Activated CD8-positive, alpha-beta memory T cell treated with anti-CD3 and anti-CD28 coated beads, Interleukin-2, amount 50 U/mL, for 24 hours (primary cell): ENCODE data around the gene TMEM41B.
"Not testable (repeated sequence)": the region's sequence is repeated elsewhere in the genome, so short reads cannot be mapped to it uniquely, and the experiment has no call there.

Experiments
- DNase-seq: peaks from one replicate; pipeline ENCODE4 v3.0.0-alpha.2; 2020; ENCODE audit errors: extremely low read depth

The TMEM41B gene

DNA sequence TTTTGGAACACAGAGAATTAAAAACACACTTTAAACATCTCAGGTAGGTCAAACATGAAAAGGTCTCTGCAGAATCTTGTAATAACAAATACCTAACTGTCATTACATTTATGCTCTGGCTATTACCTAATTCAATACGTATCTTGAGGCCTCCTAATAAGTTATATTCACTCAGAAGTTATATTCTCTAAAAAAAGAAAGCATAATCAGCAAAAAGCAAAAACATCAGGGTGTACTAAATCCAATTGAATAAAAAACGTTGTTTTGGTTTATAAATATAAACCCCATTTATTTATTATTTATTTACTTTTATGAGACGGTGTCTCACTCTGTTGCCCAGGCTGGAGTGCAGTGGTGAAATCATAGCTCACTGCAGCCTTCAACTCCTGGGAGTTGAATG is 10.2 kb downstream of the TMEM41B start:
- no peak for DNase-seq

DNA sequence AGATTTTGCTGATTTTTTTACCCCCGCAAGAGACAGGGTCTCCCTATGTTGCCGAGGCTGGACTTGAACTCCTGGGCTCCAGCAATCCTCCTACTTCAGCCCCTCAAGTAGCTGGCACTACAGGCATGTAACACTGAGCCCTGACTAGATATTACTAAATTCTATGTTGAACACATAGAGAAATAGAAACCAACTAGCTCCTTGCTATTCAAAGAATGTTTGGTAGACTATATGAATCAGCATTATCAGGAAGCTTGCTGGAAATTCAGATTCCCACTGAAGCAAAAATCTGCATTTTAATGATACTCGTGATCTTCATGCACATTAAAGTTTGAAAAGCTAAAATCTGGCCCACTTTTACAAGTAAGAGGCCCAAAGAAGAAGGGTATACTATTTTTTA is 11.9 kb downstream of the TMEM41B start:
- DNase-seq, result no peak

DNA sequence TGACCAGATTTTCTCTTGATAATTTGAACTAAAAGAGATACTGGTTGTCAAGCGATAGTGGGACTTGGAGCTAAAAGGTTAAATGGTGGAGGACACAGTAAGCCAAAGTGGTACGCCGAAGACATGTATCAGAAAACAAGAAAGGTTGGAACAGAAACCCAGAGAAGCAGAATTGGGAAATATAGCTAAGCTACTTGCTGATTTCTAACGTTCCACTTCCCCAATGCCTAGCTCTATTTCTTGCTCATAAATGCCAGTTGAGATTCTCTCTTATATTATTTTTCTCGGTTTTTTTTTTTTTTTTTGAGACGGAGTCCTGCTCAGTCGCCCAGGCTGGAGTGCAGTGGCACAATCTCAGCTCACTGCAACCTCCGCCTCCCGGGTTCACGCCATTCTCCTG is 12.7 kb downstream of the TMEM41B start:
- DNase-seq, result no peak

DNA sequence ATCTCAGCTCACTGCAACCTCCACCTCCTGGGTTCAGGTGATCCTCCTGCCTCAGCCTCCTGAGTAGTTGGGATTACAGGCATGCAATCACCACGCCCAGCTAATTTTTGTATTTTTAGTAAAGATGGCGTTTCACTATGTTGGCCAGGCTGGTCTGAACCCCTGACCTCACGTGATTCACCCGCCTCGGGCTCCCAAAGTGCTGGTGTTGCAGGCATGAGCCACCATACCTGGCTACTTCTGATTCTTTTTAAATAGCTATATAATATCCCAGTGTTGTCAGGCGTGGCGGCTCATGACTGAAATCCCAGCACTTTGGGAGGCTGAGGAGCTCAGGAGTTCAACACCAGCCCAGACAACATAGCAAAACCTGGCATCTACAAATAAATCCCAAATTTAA is 20.7 kb downstream of the TMEM41B start:
- DNase-seq, result no peak

DNA sequence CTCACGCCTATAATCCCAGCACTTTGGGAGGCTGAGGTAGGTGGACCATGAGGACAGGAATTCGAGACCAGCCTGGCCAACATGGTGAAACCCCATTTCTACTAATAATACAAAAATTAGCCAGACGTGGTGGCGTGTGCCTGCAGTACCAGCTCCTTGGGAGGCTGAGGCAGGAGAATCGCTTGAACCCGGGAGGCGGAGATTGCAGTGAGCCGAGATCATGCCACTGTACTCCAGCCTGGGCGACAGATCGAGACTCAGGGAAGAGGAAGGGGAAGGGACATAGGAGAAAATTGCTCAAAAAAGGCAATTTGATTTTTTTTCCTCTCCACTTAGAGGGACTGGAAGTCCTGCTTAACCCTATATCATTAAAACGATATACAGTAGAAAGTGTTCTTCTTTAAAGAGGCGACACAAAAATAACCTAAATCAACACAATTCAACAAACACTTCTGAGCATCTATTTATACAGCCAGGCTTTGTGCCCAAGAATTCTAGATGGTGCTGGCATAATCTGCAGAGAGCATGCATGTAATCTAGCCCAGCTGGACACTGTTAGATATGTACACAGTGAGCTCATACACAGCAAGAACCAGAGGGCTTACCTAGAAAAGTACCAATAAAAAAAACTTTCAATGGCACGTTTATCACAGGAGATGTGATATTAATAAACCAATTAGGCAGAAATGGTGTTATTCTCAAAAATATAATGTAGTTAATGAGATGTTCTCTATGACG is 28.4 kb downstream of the TMEM41B start:
- no peak for DNase-seq

DNA sequence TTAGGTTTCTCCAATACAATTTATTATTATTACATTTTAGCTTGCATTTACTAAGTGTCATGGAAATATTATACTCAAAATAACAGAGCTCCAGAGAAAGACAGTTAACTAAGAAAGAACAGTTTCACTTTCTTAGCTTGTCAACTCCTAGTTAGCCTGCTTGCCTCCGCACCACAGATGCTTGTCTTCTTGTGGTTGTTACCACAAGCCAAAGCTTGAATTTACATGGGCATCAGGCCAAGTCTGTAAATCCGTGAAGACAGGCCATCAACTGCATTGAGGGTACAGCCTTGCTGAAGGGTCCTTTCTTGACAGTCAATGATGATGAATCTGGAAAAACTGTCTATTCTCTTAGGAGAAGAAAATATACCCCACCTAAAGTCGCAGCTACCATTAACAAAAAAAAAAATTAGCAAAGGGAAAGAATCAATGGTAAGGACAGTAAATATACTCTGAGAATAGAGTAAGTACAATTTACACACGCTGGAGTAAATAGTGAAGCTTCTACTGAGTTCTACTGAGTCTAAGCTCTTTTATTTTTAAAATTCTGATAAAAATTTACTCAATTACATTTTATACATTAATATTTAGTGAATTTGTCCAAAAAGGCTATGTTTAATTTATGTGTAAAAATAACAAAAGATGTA is 33.6 kb downstream of the TMEM41B start:
- DNase-seq, result peak; percentile 38

DNA sequence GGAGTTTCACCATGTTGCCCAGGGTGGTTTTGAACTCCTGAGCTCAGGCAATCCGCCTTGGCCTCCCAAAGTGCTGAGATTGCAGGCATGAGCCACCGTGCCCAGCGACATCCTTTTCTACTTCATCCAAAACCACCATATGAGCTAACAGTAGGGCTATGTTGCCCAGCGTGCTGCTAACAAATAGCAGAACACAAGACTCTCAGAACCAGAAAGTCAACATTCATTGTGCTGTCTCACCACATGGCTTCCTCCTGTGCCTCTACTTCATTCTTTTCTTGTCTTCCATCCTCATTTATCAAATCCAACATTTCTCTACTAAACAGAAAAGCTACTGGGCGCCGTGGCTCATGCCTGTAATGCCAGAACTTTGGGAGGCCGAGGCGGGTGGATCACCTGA is 37.2 kb downstream of the TMEM41B start:
- no peak for DNase-seq

DNA sequence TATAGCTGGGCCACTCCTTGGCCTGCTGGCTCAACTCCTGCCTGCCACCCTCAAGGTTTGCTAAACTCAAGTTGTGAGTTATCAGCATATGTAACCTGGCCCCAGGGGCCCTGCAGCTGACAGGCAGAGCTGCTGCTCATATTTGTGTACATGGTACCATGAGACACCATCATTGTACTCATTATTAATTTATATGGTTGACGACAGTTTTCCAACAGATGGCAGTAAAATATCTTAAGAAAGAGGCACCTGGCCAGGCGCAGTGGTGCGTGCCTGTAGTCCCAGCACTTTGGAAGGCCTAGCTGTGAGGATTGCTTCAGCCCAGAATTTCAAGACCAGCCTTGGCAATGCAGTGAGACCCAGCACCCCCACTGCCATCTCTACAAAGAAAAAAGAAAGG is 37.8 kb downstream of the TMEM41B start:
- no peak for DNase-seq

DNA sequence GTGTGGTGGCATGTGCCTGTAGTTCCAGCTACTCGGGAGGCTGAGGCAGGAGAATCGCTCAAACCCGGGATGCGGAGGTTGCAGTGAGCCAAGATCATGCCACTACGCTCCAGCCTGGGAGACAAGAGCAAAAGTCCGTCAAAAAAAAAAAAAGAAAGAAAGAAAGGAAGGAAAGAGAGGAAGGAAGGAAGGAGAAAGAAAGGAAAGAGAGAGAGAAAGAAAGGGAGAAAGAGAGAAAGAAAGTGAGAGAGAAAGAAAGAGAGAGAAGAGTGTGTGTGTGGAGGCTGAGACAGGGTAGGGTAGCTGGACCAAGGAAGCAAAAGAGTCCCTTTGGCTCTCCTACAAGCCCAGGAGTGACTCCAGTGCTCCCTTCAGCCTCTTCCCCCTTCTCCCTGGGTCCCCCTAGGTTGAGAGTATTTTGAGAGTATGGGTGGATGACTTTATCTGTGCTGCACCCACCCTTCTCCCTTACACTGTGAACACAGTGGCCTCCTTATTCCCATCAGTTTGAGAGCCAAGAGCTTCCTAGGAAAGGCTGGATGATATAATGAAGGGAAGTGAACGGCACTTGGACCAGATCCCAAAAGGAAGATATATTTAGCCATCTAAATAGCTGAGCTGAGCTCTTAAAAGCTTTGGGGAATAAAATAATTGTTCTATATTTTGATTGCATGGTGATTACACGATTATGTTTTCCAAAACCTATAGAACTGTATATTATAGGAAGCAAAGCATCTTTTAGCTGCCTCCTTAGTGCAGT is 39.7 kb downstream of the TMEM41B start:
- no peak for DNase-seq

DNA sequence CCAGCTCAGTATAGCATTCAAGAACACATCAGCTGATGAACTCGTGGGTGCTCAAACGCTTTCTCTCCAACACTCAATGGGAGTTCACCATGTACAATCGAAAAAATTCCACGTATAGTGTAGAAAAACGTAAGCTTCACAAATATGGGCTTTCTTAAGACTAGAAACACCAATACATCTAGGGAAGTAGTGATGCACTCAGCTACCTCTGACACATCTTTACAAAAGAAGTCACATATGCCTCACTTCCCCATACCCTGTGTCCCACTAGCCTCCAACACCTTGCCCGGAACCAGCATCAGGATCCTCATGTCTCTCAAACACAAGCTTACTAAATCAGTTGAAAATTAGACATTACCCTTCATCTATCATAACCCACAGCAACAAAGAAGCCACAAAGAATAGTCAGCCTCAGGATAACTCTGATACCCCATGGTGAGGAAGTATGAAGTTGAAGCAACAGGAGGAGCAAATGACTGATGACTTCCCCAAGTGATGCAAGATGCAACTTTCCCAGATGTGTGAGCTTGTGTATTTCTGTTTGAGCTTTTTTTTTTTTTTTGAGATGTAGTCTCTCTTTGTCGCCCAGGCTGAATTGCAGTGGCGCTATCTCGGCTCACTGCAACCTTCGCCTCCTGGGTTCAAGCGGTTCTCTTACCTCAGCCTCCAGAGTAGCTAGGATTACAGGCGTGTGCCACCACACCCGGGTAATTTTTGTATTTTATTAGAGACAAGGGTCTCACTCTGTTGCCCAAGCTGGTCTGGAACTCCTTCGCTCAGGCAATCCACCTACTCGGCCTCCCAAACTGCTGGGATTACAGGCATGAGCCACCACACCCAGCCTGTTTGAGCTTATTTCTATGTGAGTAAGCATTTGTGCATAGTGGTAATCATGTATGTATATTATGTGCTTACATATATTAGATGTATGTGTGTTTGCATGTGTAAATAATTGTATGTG is 40.7 kb downstream of the TMEM41B start:
- no peak for DNase-seq

DNA sequence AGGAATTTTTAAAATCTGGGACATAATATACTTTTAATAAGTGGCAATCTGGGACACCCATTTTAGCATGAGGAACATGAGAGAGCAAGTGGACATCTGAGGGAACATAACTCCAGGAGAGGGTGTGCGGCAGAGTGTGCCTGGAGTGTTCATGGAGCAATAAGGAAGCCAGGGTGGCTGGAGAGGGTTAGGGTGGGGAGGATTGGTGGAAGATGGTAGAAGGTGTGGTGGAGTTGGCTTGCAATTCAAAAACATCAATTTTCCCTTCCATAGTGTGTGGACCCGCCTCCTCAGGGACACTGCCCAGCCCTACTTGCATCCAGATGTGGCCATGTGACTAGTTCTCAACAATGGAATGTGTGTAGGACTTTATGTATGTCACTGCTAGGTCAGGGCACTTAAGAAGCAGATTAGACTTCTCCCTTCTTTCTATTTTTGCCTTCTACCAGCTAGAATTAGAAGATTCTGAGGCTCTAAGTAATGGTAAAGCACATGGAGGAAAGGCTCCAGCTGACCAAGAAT is 44.8 kb downstream of the TMEM41B start:
- no peak for DNase-seq

DNA sequence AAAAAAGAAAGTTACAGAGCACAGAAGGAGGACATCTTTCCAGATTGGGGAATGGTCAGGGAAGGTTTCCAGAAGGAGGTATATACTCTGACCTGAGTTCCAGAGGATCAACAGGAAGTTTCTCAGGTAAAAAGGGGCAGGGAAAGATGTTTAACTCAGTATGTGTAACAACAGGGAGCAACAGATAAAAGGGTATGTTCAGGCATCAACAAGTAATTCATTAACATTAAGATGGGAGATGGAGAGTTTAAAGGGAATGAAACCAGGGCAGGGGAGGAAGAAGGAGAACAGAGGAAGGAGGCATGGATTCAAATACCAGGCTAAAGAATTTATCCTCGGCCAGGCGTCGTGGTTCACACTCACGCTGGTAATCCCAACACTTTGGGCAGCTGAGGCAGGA is 46.7 kb downstream of the TMEM41B start:
- no peak for DNase-seq

DNA sequence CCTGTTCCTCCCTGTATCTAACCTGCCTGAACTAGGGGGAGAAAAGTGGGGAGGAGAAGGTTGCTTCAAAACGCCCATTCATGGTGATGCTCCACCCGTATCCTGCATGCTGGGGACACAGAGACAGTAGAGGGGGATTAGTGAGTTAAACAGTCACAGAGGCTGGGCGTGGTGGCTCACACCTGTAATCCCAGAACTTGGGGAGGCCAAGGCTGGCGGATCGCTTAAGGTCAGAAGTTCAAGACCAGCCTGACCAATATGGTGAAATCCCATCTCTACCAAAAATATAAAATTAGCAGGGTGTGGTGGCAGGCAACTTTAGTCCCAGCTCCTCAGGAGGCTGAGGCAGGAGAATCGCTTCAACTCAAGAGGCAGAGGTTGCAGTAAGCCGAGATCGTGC is 47.5 kb downstream of the TMEM41B start:
- DNase-seq, result no peak

DNA sequence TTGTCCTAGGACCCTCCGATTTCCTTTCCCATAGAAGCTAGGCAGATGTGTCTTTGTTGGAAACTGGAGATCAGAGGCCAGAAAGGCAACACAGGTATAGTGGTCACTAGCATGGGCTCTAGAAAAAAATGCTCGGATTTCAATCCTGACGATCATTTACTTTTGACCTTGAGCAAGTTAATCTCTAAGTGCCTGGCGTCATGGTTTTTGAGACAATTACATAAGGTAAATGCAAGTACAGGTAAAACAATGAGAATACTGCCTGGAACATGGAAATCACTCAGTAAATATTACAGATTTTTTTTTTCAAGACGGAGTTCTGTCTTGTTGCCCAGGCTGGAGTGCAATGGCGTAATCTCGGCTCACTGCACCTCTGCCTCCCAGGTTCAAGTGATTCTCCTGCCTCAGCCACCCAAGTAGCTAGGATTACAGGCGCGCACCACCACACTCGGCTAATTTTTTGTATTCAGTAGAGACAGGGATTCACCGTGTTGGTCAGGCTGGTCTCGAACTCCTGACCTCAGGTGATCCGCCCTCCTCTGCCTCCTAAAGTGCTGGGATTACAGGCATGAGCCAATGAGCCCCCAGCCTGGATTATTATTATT is 48.2 kb downstream of the TMEM41B start:
- DNase-seq, result no peak

DNA sequence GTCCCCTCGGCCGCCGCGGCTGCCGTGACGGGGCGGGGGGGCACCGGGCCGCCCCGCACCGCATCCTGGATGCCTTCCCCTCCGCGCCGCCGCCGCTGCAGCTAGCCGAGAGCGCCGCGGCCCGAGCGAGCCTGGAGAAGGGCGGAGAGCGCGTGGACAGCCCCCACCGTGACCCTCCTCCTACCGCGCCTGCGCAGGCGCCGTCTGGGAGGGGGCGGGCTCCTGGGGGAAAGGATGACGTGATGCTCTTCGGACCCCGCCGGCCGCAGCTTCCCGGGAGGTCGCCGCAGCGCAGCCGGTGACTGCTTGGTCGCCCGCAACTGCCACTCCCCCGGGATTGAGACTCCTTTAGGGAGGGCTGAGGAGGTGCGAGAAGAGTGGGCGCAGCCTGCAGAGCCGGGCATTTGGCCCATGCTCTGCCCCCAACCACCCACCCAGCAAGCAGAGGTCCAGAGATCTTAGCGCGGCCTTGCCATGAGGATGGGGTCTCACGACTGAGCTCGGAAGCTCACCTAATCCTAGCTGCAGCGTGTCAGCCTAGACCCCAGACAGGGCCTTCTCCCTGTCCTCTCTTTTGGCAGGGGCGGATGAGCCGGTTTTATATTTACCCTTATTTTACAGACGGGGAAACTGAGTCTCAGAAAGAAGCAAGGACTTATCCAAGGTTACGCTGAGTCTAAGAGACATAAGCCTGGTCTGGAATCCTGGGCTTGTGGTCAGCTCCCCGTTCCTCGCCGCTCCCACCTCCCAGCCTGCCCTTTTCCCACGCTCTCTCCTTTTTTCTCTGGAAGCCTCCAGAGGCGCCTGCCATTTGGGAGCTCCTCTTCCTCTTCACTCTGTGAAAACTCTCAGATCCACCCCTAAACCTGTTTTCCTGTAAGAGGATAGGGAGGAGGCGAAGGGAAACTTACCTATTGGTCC is 48.9 kb downstream of the TMEM41B start, which contains the start of gene DENND5A:
DENND5A (minus strand) TSS at position 140 of the 921 bp plus-strand sequence. CDS start 281 bp downstream, outside the sequence.
- DNase-seq, result no peak

DNA sequence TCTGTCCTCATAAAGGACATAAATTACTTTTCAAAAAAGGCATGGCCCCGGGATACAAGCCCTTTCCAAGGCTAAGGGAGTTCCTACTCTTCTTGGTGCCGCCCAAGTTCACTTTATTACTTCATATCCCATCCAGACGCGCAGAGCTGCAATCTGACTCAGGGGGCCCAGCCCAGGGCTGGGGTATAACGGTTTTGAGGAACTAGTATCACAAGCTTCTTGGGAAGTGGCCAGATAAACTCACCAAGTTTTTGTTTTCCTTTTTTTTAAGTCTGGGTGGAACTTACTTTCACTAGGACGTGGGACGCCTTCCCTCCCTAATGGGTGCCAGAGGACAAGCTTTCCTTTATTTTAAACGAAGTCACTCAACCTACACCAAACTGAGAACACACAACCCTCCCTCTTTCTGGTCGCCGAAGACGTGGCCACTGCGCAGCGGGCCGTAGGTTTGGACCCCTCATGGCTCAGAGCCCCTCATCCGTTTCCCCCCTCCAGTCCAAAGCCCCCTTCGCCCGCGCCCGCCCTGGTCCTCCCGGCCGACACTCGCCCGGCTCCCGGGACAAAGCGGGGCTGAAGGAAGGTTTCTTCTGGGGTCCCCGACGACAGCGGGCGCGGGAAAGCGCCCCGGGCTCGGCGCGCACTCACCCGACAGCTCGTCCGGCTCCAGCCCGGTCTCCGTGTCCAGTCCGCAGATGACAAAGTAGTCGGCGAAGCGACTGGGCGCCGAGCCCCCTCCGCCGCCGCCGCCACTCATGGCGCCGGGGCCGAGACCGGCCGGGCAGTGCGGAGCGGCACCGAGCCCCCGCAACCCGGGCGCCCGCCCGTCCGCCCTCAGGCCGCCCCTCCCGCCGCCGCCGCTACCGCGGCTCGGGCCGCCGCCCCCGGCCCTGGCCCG is 49.8 kb downstream of the TMEM41B start:
- no peak for DNase-seq

DNA sequence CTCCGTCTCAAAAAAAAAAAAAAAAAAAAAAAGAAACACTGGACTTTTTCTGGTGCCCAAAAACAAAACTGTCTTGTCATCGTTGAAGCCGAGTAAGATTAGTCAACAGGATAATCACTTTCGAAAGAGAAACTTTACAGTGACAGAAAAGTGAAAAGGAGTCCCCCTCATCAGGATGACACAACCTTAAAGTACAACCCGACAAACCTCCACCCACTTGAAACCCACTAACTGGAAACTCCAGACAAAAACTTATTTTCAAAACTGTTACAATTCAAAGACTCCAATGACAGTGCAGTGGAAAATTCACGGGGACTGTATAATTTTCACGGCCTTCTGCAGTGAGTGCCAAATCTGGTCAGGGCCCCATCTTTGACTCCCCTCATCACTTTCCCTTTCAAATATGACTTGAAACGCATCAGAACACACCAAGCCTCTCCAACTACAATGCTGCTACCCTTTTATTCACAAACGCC is 50.5 kb downstream of the TMEM41B start:
- peak; percentile 12 for DNase-seq

DNA sequence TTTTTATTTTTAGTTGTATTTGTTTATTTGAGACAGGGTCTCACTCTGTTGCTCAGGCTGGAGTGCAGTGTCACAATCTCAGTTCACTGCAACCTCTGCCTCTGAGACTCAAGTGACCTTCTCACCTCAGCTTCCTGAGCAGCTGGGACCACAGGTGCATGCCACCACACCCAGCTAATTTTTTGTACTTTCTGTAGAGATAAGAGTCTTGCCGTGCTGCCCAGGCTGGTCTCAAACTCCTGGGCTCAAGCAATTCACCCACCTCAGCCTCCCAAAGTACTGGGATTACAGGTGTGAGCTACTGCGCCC is 53.6 kb downstream of the TMEM41B start:
- DNase-seq, result not testable (repeated sequence)
